ENCODE measurements around the gene GP1BB.

DNA sequence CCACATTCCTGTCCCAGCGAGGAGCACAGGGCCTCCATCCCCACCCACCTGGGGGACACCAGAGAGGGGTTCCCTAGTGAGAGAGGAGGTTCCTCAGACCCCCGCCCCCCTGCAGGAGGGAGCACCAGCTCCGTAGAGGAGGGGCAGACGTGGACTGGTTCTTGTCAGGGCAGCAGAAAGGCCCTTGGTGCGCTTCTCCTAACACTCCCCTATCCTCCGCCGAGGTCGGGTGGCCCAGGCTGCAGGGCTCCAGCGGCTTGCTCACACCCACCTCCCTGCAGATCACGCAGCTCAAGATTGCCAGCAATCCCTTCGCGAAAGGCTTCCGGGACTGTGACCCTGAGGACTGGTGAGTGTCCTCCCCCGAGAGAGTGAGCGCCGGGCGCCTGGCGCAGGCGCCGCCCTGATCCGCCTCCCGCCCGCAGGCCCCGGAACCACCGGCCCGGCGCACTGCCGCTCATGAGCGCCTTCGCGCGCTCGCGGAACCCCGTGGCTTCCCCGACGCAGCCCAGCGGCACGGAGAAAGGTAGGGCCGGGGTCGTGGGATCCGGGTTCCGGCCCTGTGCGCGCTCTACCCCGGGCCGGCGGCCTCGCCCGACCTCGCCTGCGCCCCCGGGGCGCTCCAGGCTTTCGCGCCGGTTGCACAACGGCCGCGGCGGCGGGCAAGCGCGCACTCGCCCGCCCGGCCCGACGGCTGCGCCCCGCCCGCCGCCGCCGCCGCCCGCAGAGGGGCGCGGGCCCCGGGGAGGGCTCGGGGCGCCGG lies 42.3 kb downstream of the GP1BB start:
- TF ChIP-seq, protein P1, sequence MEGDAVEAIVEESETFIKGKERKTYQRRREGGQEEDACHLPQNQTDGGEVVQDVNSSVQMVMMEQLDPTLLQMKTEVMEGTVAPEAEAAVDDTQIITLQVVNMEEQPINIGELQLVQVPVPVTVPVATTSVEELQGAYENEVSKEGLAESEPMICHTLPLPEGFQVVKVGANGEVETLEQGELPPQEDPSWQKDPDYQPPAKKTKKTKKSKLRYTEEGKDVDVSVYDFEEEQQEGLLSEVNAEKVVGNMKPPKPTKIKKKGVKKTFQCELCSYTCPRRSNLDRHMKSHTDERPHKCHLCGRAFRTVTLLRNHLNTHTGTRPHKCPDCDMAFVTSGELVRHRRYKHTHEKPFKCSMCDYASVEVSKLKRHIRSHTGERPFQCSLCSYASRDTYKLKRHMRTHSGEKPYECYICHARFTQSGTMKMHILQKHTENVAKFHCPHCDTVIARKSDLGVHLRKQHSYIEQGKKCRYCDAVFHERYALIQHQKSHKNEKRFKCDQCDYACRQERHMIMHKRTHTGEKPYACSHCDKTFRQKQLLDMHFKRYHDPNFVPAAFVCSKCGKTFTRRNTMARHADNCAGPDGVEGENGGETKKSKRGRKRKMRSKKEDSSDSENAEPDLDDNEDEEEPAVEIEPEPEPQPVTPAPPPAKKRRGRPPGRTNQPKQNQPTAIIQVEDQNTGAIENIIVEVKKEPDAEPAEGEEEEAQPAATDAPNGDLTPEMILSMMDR (IDR thresholded peaks at IDR 0.05; ENCODE audit: low read depth, low read length) = no peak
- no peak for TF ChIP-seq EZH2phosphoT487 (IDR thresholded peaks at IDR 0.05; ENCODE audit: low read depth)

All from OCI-LY3 (cell line).